Cardiac muscle cell (in vitro differentiated cells and primary cell): ENCODE results near the gene INPP1. TPM values are rescaled to one million over a fixed set of nuclear protein-coding genes. Genes with fewer than 3 reads are reported as not detected.

Experiments used
- DNase-seq, 2 donors: peaks; one replicate each; pipeline versions ENCODE4 v3.0.0 to v3.0.0-alpha.2; 2010 to 2017; ENCODE audit warnings: low read depth in 1 of 2, low spot score in 1 of 2
- H3K27ac ChIP-seq: fragments of 200-600 bp; sonication (generic); 2 replicates; pipeline ENCODE4 v1.5.1; 2016
- H3K27me3 ChIP-seq: fragments of 200-600 bp; sonication (generic); 2 replicates; pipeline ENCODE4 v1.6.0; 2016; ENCODE audit warnings: control low read depth
- H3K36me3 ChIP-seq: fragments of 200-600 bp; sonication (generic); 2 replicates; pipeline ENCODE4 v1.5.1; 2016; ENCODE audit warnings: control low read depth
- H3K4me1 ChIP-seq: fragments of 200-600 bp; sonication (generic); 2 replicates; pipeline ENCODE4 v1.8.1; 2017; ENCODE audit warnings: low read depth, mild to moderate bottlenecking, mixed run types
- H3K4me3 ChIP-seq: fragments of 200-600 bp; sonication (generic); 2 replicates; pipeline ENCODE4 v1.5.1; 2016; ENCODE audit warnings: mild to moderate bottlenecking
- H3K9me3 ChIP-seq: fragments of 200-600 bp; sonication (generic); 2 replicates; pipeline ENCODE4 v1.5.1; 2017; ENCODE audit warnings: low read depth, mild to moderate bottlenecking, control low read depth
- polyA plus RNA-seq: library from polyadenylated mRNA; unstranded; fragments of >200 nt; fragmentation: Nextera tagmentation; extraction: Ambion mirVana; gene quantifications from 2 replicates; pipeline ENCODE4 v1.2.1, GENCODE V29; 2016
- total RNA-seq: library from RNA; depleted of rRNA; stranded (reverse); fragments of >200 nt; gene quantifications from 2 replicates; pipeline ENCODE4 v1.2.3, GENCODE V29; 2016
- TF ChIP-seq, protein P1 (sequence below): IDR thresholded peaks from 2 replicates; pipeline ENCODE4 v1.5.1; 2012; ENCODE audit warnings: low read depth, mild to moderate bottlenecking, low read length

Gene INPP1
- total and polyA plus RNA-seq, 2 experiments from 2014 or later, result 2.9 to 3.3 TPM

DNA sequence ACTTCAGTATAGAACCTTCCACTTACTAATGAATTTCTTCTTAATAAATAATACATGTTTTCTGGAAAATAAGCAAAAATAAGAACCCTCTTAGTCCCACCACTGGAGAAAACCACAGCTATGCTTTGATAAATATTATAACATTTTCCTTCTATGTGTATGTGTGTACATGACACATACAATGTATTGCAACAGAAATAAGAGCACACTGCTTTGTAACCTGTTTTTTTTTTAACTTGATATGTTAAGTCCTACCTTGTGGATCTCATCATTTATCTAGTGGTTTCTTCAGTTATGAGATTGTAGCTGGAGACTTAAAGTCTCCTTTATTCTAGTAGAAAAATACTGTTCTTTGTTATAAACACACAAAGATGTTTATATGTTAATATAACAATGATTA lies 17.2 kb downstream of the INPP1 start:
- H3K27ac ChIP-seq, result no peak overlapping the region
- no peak for DNase-seq
- TF ChIP-seq, protein P1, sequence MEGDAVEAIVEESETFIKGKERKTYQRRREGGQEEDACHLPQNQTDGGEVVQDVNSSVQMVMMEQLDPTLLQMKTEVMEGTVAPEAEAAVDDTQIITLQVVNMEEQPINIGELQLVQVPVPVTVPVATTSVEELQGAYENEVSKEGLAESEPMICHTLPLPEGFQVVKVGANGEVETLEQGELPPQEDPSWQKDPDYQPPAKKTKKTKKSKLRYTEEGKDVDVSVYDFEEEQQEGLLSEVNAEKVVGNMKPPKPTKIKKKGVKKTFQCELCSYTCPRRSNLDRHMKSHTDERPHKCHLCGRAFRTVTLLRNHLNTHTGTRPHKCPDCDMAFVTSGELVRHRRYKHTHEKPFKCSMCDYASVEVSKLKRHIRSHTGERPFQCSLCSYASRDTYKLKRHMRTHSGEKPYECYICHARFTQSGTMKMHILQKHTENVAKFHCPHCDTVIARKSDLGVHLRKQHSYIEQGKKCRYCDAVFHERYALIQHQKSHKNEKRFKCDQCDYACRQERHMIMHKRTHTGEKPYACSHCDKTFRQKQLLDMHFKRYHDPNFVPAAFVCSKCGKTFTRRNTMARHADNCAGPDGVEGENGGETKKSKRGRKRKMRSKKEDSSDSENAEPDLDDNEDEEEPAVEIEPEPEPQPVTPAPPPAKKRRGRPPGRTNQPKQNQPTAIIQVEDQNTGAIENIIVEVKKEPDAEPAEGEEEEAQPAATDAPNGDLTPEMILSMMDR, result no peak

DNA sequence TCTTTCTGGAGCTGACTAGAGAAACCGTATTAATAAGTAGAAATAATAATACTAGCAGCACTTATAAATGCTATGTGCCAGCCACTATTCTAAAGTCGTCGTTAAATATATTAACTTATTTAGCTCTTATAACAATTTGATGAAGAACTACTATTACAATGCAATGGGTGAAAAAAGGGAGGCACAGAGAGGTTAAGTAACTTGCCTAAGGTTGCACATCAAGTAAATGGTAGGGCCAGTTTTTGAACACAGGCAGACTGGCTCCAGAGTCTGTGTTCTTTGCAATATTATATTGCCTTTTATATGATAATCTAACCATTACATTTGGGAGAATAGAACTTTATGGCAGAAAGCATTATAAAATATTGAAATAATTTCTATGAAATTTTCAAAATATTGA lies 17.6 kb downstream of the INPP1 start:
- no peaks in the 10 kb centered on the region for H3K9me3 ChIP-seq
- TF ChIP-seq, protein P1, result no peak
- H3K36me3 ChIP-seq, result no peaks in the 10 kb centered on the region
- H3K27me3 ChIP-seq, result peaks cover 55% of the 10 kb centered on the region
- H3K4me1 ChIP-seq, result no peaks in the 10 kb centered on the region
- no peak for DNase-seq
- H3K27ac ChIP-seq, result no peak overlapping the region
- no peak overlapping the region for H3K4me3 ChIP-seq

More for the DNA sequence above, 17.2 kb downstream of the INPP1 start:
- peaks cover 55% of the 10 kb centered on the region for H3K27me3 ChIP-seq
- H3K36me3 ChIP-seq, result no peaks in the 10 kb centered on the region
- no peak overlapping the region for H3K4me3 ChIP-seq
- no peaks in the 10 kb centered on the region for H3K9me3 ChIP-seq
- H3K4me1 ChIP-seq, result no peaks in the 10 kb centered on the region

DNA sequence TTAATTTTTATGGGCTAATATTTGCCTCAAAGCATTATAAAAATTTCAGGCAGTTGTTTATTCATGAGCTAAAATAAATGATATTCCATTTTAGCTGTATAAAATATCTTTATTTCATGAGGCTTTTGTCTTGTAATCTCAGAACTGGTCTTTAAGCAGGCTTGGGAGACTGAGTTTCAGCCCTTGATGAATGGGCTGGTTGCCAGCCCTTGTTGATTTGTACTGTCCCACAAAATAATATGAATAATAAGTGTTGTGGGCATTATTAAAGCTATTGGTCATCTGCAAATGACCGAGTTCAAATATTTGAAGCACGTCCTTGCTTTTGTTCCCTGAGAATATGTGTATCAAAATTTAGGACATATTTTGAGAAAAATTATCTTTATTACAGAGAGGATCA lies 18.2 kb downstream of the INPP1 start:
- Histone ChIP-seq H3K27ac (no peak overlapping the region), H3K27me3 (peaks cover 55% of the 10 kb centered on the region), H3K9me3 (no peaks in the 10 kb centered on the region), H3K4me1 (no peaks in the 10 kb centered on the region), H3K4me3 (no peak overlapping the region), H3K36me3 (no peaks in the 10 kb centered on the region)
- DNase-seq, result no peak
- TF ChIP-seq, protein P1, result no peak

DNA sequence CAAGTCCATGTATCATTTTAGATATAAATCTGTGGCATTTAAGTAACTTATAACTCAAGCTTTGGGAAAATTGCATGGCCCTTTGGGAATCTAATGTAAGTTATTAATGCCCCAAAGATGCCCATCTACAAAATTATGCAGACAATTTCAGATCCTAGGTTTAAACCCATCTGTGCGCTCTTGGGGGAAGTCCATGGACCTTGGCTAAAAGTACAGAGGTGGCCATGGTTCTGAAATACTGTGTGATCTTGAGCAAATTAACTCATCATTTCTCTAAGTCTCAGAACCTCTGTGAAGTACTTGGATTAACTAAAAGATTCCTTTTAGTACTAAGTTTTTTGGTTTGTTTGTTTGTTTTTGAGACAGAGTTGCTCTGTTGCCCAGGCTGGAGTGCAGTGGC lies 19.5 kb downstream of the INPP1 start:
- Histone ChIP-seq H3K4me3 (no peak overlapping the region), H3K9me3 (no peaks in the 10 kb centered on the region), H3K27ac (no peak overlapping the region), H3K36me3 (no peaks in the 10 kb centered on the region), H3K4me1 (no peaks in the 10 kb centered on the region), H3K27me3 (peaks cover 49% of the 10 kb centered on the region)
- TF ChIP-seq, protein P1, result no peak
- DNase-seq, result no peak

DNA sequence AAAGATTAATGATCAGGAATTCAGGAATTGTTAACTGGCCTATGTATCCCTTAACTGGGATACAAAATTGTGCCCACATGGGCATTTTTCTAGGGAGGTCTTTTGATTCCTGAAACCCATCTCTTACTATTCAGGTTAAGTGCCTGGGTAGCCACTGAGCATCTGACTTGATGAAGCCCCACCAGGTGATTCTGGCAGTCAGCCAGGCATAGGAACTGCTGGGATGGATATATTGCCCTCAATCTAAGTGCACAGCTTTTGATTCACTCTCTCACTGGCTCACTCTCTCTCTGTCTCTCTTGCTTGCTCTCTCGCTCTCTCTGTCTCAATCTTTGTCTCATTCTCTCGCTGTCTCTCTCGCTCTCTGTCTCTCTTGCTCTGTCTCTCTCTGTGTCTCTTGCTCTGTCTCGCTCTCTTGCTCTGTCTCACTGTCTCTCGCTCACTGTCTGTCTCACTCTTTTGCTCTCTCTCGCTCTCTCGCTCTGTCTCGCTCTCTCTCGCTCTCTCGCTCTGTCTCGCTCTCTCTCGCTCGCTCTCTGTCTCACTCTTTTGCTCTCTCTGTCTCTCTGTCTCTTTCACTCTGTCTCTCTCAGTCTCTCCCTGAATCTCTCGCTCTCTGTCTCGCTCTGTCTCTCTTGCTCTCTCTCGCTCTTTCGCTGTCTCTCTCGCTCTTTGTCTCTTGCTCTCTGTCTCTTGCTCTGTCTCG lies 22.3 kb downstream of the INPP1 start:
- TF ChIP-seq, protein P1, result no peak
- Histone ChIP-seq H3K27ac (no peak overlapping the region), H3K4me3 (no peak overlapping the region), H3K27me3 (peaks cover 38% of the 10 kb centered on the region), H3K9me3 (no peaks in the 10 kb centered on the region), H3K4me1 (no peaks in the 10 kb centered on the region), H3K36me3 (no peaks in the 10 kb centered on the region)
- no peak for DNase-seq
